ENCODE results near the gene EZR. TPM values are rescaled to one million over a fixed set of nuclear protein-coding genes. Genes with fewer than 3 reads are reported as not detected.
"Not testable (repeated sequence)": the region's sequence is repeated elsewhere in the genome, so short reads cannot be mapped to it uniquely, and the experiment has no call there.

EZR gene
- total RNA-seq, 2 experiments from 2014 or later, result 177 to 180 TPM

GRCh38 chr6:158803733-158804143 lies 15.4 kb downstream of the EZR start:
- Mint-ChIP-seq H3K27ac (peak overlapping the region; percentile 83), H3K36me3 (ENCODE audit: low read depth) (peaks cover 58% of the 10 kb centered on the region), H3K9me3 (ENCODE audit: insufficient read depth) (no peaks in the 10 kb centered on the region), H3K4me1 (ENCODE audit: low read depth) (peaks cover 87% of the 10 kb centered on the region), H3K27me3 (ENCODE audit: low read depth) (no peaks in the 10 kb centered on the region), H3K4me3 (peak overlapping the region; percentile 59)
- CTCF ChIA-PET, result interaction anchor here (0.7 to 1.6 kb wide), 8 partner anchors 9 to 346 kb away, joined by 3 to 9 read pairs (median 4); no protein-coding TSS in a partner anchor
- DNase-seq (peak; percentile 80), ATAC-seq (peak; percentile 72)
- POLR2A ChIA-PET, result interaction anchor here (0.6 to 1.4 kb wide), 6 partner anchors 9 to 253 kb away, joined by 3 to 9 read pairs (median 4); no protein-coding TSS in a partner anchor

- no peaks in the 10 kb centered on the region for H3K9me3 Mint-ChIP-seq (ENCODE audit: insufficient read depth)
- ATAC-seq (no peak), DNase-seq (no peak)
- POLR2A ChIA-PET, result interaction anchor here (1.6 to 2.5 kb wide), 2 partner anchors 18 to 68 kb away, joined by 6 to 14 read pairs; partner anchors contain the start of gene EZR
- H3K4me3 Mint-ChIP-seq, result no peak overlapping the region
- CTCF ChIA-PET, result interaction anchor here (0.8 to 1.8 kb wide), 3 partner anchors 8 to 170 kb away, joined by 4 to 6 read pairs (median 4); no protein-coding TSS in a partner anchor
- peak overlapping the region; percentile 35 for H3K27ac Mint-ChIP-seq
- no peaks in the 10 kb centered on the region for H3K27me3 Mint-ChIP-seq (ENCODE audit: low read depth)
- peaks cover 50% of the 10 kb centered on the region for H3K36me3 Mint-ChIP-seq (ENCODE audit: low read depth)
- peaks cover 86% of the 10 kb centered on the region for H3K4me1 Mint-ChIP-seq (ENCODE audit: low read depth)
Measured at GRCh38 chr6:158801655-158802294, 17.4 kb downstream of the EZR start.

- CTCF ChIA-PET, result interaction anchor here (1.1 to 2.7 kb wide), 2 partner anchors 10 to 18 kb away, joined by 4 to 9 read pairs; no protein-coding TSS in a partner anchor
- POLR2A ChIA-PET, result no interaction called here
- no peaks in the 10 kb centered on the region for H3K9me3 Mint-ChIP-seq (ENCODE audit: insufficient read depth)
- peaks cover 49% of the 10 kb centered on the region for H3K36me3 Mint-ChIP-seq (ENCODE audit: low read depth)
- H3K4me3 Mint-ChIP-seq, result no peak overlapping the region
- no peak for ATAC-seq
- DNase-seq, result no peak
- peak overlapping the region; percentile 63 for H3K27ac Mint-ChIP-seq
- H3K27me3 Mint-ChIP-seq (ENCODE audit: low read depth), result no peaks in the 10 kb centered on the region
- peaks cover 82% of the 10 kb centered on the region for H3K4me1 Mint-ChIP-seq (ENCODE audit: low read depth)
Measured at GRCh38 chr6:158799051-158799792, 19.9 kb downstream of the EZR start.

- Mint-ChIP-seq H3K27me3 (ENCODE audit: low read depth) (no peaks in the 10 kb centered on the region), H3K27ac (no peak overlapping the region), H3K4me1 (ENCODE audit: low read depth) (peaks cover 84% of the 10 kb centered on the region), H3K9me3 (ENCODE audit: insufficient read depth) (no peaks in the 10 kb centered on the region), H3K4me3 (no peak overlapping the region), H3K36me3 (ENCODE audit: low read depth) (peaks cover 51% of the 10 kb centered on the region)
- ChIA-PET POLR2A (no interaction called here), CTCF (interaction anchor here (1.1 to 2.7 kb wide), 2 partner anchors 9 to 17 kb away, joined by 4 to 9 read pairs; no protein-coding TSS in a partner anchor)
- ATAC-seq (no peak), DNase-seq (no peak)
Measured at GRCh38 chr6:158798311-158798710, 20.9 kb downstream of the EZR start.

DNA sequence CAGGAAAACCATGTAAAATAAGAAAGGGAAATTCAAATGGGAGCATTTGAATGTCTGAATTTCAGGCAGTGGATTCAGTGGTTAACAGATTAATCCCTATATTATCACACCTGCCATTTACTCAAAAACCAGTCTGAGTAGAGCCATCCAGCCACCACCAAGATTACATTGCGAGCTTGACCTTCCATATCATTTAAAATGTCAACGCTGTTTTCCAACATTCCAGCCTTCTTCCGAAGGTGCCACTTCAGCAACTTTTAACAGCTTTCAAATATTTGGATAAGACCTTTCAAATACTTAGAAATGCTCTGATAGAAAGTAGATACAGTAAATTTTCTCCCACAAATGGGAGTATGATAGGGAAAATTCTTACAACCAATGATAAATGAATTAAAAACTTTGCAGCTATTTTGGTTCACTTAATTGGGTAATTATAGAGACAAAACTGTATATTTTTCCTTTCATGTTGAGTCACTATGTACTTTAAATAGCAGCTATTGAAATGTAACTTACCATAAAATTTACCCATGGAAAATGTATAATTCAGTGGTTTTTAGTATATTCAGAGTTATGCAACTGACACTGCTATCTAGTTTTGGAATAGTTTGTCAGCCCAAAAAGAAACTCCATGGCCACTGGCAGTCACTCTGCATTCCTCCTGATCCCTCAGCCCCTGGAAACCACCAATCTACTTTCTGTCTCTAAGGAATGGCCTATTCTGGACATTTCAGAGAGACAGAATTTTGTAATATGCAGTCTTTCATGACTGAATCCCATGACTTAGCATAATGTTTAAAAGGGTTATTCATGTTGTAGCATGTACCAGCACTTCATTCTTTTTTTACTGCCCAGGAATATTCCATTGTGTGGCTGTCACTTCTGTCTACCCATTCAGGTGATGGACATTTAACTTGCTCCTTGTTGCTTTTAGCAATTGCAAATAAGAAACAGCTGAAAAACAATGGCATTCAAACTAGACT lies 21.5 kb downstream of the EZR start:
- H3K36me3 Mint-ChIP-seq (ENCODE audit: low read depth), result peaks cover 51% of the 10 kb centered on the region
- ChIA-PET POLR2A (interaction anchor here (0.6 kb wide), 1 partner anchor 71 kb away, joined by 3 read pairs; no protein-coding TSS in a partner anchor), CTCF (interaction anchor here (0.9 to 2.7 kb wide), 4 partner anchors 8 to 175 kb away, joined by 3 to 9 read pairs (median 4); no protein-coding TSS in a partner anchor)
- H3K9me3 Mint-ChIP-seq (ENCODE audit: insufficient read depth), result no peaks in the 10 kb centered on the region
- H3K27me3 Mint-ChIP-seq (ENCODE audit: low read depth), result no peaks in the 10 kb centered on the region
- ATAC-seq, result no peak
- H3K4me1 Mint-ChIP-seq (ENCODE audit: low read depth), result peaks cover 81% of the 10 kb centered on the region
- no peak for DNase-seq
- peak overlapping the region; percentile 16 for H3K27ac Mint-ChIP-seq
- H3K4me3 Mint-ChIP-seq, result no peak overlapping the region

- POLR2A ChIA-PET, result interaction anchor here (1.1 kb wide), 1 partner anchor 13 kb away, joined by 4 read pairs; no protein-coding TSS in a partner anchor
- Mint-ChIP-seq H3K36me3 (ENCODE audit: low read depth) (peaks cover 47% of the 10 kb centered on the region), H3K4me1 (ENCODE audit: low read depth) (peaks cover 81% of the 10 kb centered on the region), H3K27ac (peak overlapping the region; percentile 9), H3K9me3 (ENCODE audit: insufficient read depth) (no peaks in the 10 kb centered on the region), H3K4me3 (no peak overlapping the region), H3K27me3 (ENCODE audit: low read depth) (no peaks in the 10 kb centered on the region)
- DNase-seq (no peak), ATAC-seq (no peak)
- CTCF ChIA-PET, result interaction anchor here (0.9 to 2.0 kb wide), 4 partner anchors 16 to 174 kb away, joined by 3 to 6 read pairs (median 4); no protein-coding TSS in a partner anchor
Measured at GRCh38 chr6:158796353-158796752, 22.8 kb downstream of the EZR start.

DNA sequence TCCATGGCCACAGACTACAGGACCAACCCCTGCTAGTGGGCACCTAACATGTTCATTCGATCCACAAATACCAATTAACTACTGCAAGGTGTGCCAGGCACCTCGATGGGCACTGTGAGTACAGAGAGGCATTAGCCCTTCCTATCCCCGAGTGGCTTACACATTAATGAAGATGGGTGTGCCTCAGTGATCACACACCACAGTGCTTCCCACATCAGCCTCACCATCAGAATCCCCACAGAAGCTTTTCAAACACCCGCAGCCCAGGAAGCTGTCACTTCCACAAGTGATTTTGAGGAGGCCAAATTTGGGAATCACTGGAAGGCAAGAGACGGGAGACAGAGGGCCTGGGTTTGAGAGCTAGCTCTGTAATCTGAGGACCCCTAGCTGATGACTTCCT lies 23.7 kb downstream of the EZR start:
- H3K9me3 Mint-ChIP-seq (ENCODE audit: insufficient read depth), result no peaks in the 10 kb centered on the region
- DNase-seq (no peak), ATAC-seq (no peak)
- H3K27ac Mint-ChIP-seq, result peak overlapping the region; percentile 55
- CTCF ChIA-PET, result interaction anchor here (0.9 to 2.5 kb wide), 5 partner anchors 19 to 339 kb away, joined by 3 to 11 read pairs (median 4); no protein-coding TSS in a partner anchor
- H3K4me3 Mint-ChIP-seq, result no peak overlapping the region
- POLR2A ChIA-PET, result interaction anchor here (1.5 kb wide), 1 partner anchor 75 kb away, joined by 5 read pairs; no protein-coding TSS in a partner anchor
- H3K36me3 Mint-ChIP-seq (ENCODE audit: low read depth), result peaks cover 50% of the 10 kb centered on the region
- peaks cover 81% of the 10 kb centered on the region for H3K4me1 Mint-ChIP-seq (ENCODE audit: low read depth)
- H3K27me3 Mint-ChIP-seq (ENCODE audit: low read depth), result no peaks in the 10 kb centered on the region

- DNase-seq, result no peak
- no peak overlapping the region for H3K27ac Mint-ChIP-seq
- H3K9me3 Mint-ChIP-seq (ENCODE audit: insufficient read depth), result no peaks in the 10 kb centered on the region
- ChIA-PET POLR2A (no interaction called here), CTCF (interaction anchor here (0.6 to 6.2 kb wide), 24 partner anchors 8 to 316 kb away, joined by 3 to 76 read pairs (median 4); no protein-coding TSS in a partner anchor)
- H3K4me1 Mint-ChIP-seq (ENCODE audit: low read depth), result peaks cover 82% of the 10 kb centered on the region
- H3K4me3 Mint-ChIP-seq, result no peak overlapping the region
- H3K27me3 Mint-ChIP-seq (ENCODE audit: low read depth), result no peaks in the 10 kb centered on the region
- H3K36me3 Mint-ChIP-seq (ENCODE audit: low read depth), result peaks cover 52% of the 10 kb centered on the region
- no peak for ATAC-seq
Measured at GRCh38 chr6:158793432-158793831, 25.7 kb downstream of the EZR start.

GRCh38 chr6:158792505-158792904 lies 26.7 kb downstream of the EZR start:
- peaks cover 55% of the 10 kb centered on the region for H3K36me3 Mint-ChIP-seq (ENCODE audit: low read depth)

GRCh38 chr6:158791274-158791855 lies 27.8 kb downstream of the EZR start:
- Mint-ChIP-seq H3K9me3 (ENCODE audit: insufficient read depth) (no peaks in the 10 kb centered on the region), H3K36me3 (ENCODE audit: low read depth) (peaks cover 55% of the 10 kb centered on the region), H3K4me1 (ENCODE audit: low read depth) (peaks cover 71% of the 10 kb centered on the region), H3K4me3 (no peak overlapping the region), H3K27ac (peak overlapping the region; percentile 97), H3K27me3 (ENCODE audit: low read depth) (no peaks in the 10 kb centered on the region)
- DNase-seq (no peak), ATAC-seq (no peak)
- ChIA-PET CTCF (interaction anchor here (1.6 to 6.2 kb wide), 3 partner anchors 20 to 182 kb away, joined by 5 to 76 read pairs (median 11); no protein-coding TSS in a partner anchor), POLR2A (no interaction called here)

More at GRCh38 chr6:158792505-158792904, 26.7 kb downstream of the EZR start:
- H3K4me3 Mint-ChIP-seq; DNase-seq; H3K9me3 Mint-ChIP-seq (ENCODE audit: insufficient read depth); H3K27ac Mint-ChIP-seq; H3K27me3 Mint-ChIP-seq (ENCODE audit: low read depth); ATAC-seq: not testable (repeated sequence)
- peaks cover 77% of the 10 kb centered on the region for H3K4me1 Mint-ChIP-seq (ENCODE audit: low read depth)
- POLR2A ChIA-PET, result interaction anchor here (0.6 kb wide), 1 partner anchor 56 kb away, joined by 3 read pairs; no protein-coding TSS in a partner anchor
- CTCF ChIA-PET, result interaction anchor here (0.7 to 6.2 kb wide), 16 partner anchors 10 to 274 kb away, joined by 3 to 76 read pairs (median 4); no protein-coding TSS in a partner anchor
